T-cell (primary cell): ENCODE measurements around the gene RNASE13. TPM values are rescaled to one million over a fixed set of nuclear protein-coding genes. Genes with fewer than 3 reads are reported as not detected.

ENCODE experiments used
- ATAC-seq, 4 experiments: fragments of 200-7000 bp in 3 of 4; fragments of 150-1000 bp in 1 of 4; cut with Tn5 transposase; replicated peaks in 1 of 4; 1 replicate in 3 of 4; 2 replicates in 1 of 4; pipeline ENCODE4 v1.10.0; 2021; ENCODE audit warnings: moderate library complexity in 3 of 4, mild to moderate bottlenecking in 2 of 4, moderate number of reproducible peaks in 1 of 4
- CTCF ChIA-PET, 2 donors: fragments of 300-600 bp; sonication (Branson Sonifier 250); formaldehyde crosslinking; loops; one replicate each; lab custom pipeline; 2022; ENCODE audit warnings: antibody characterized with exemption in 2 of 2; lab: Charles Lee
- POLR2A ChIA-PET, 2 donors: fragments of 300-600 bp; sonication (Branson Sonifier 250); formaldehyde crosslinking; loops; one replicate each; lab custom pipeline; 2022; ENCODE audit warnings: antibody characterized with exemption in 2 of 2; lab: Charles Lee
- DNase-seq, 35 experiments: peaks; one replicate each; pipeline versions ENCODE4 v3.0.0 to v3.0.0-alpha.2; 2013 to 2023
- H3K27ac ChIP-seq: one replicate; pipeline ENCODE4 v1.5.1; 2013; ENCODE audit warnings: low read length
- H3K27me3 ChIP-seq, 2 experiments: replicated peaks in 1 of 2; 1 replicate in 1 of 2; 2 replicates in 1 of 2; pipeline versions ENCODE4 v1.6.1 to v1.7.0; 2013; ENCODE audit warnings: low read length in 1 of 2, mixed read lengths in 1 of 2; ENCODE audit not compliant: control insufficient read depth in 2 of 2, insufficient read depth in 2 of 2; ENCODE audit errors: extremely low read depth in 1 of 2
- H3K36me3 ChIP-seq, 2 donors: 1 replicate in 1 of 2; 2 replicates in 1 of 2; pipeline versions ENCODE4 v1.6.1 to v1.7.0; 2013; ENCODE audit warnings: low read length in 1 of 2; ENCODE audit not compliant: control insufficient read depth in 2 of 2, insufficient read depth in 1 of 2; ENCODE audit errors: extremely low read depth in 1 of 2
- H3K4me1 ChIP-seq, 2 experiments: 1 replicate in 1 of 2; 2 replicates in 1 of 2; pipeline versions ENCODE4 v1.6.1 to v1.7.0; 2013; ENCODE audit warnings: low read length in 2 of 2, mixed read lengths in 1 of 2; ENCODE audit not compliant: insufficient read depth in 2 of 2, control insufficient read depth in 1 of 2; ENCODE audit errors: extremely low read depth in 1 of 2
- H3K4me3 ChIP-seq, 2 donors: 1 replicate in 1 of 2; 2 replicates in 1 of 2; pipeline versions ENCODE4 v1.5.1 to v1.7.0; 2013; ENCODE audit warnings: mild to moderate bottlenecking in 2 of 2, low read length in 1 of 2, moderate library complexity in 1 of 2; ENCODE audit not compliant: control insufficient read depth in 1 of 2; ENCODE audit errors: extremely low read depth in 1 of 2
- H3K9me3 ChIP-seq: 2 replicates; pipeline ENCODE4 v1.7.0; 2013
- H3K27ac Mint-ChIP-seq, 2 donors: one replicate each; pipeline ENCODE4 v1.8.0; 2020 to 2021; ENCODE audit warnings: mild to moderate bottlenecking in 2 of 2, mixed read lengths in 2 of 2
- H3K27me3 Mint-ChIP-seq, 2 donors: one replicate each; pipeline ENCODE4 v1.8.0; 2021 to 2022; ENCODE audit warnings: mixed read lengths in 2 of 2
- H3K36me3 Mint-ChIP-seq: one replicate; pipeline ENCODE4 v1.8.0; 2021; ENCODE audit warnings: mixed read lengths
- H3K4me1 Mint-ChIP-seq, 3 donors: one replicate each; pipeline ENCODE4 v1.8.0; 2020 to 2022; ENCODE audit warnings: mixed read lengths in 3 of 3, mild to moderate bottlenecking in 1 of 3
- H3K4me3 Mint-ChIP-seq, 3 donors: one replicate each; pipeline ENCODE4 v1.8.0; 2020 to 2022; ENCODE audit warnings: mild to moderate bottlenecking in 3 of 3, mixed read lengths in 3 of 3, moderate library complexity in 3 of 3
- H3K9me3 Mint-ChIP-seq, 3 donors: one replicate each; pipeline ENCODE4 v1.8.0; 2020 to 2022; ENCODE audit warnings: mixed read lengths in 3 of 3
- WGBS: methylation state at CpG from one replicate; pipeline ENCODE4 v1.1.5; 2013; ENCODE audit warnings: missing lambda C conversion rate; ENCODE audit not compliant: insufficient coverage; 5-methylcytosine and 5-hydroxymethylcytosine counted together
- total RNA-seq, 35 experiments: library from RNA in 6 of 35; stranded (reverse) in 6 of 35; fragments of 120-200 nt in 1 of 35; gene quantifications; one replicate each; pipeline versions ENCODE4 v1.2.1 to v1.2.4 and lab custom pipeline; 2013 to 2026

The RNASE13 gene
- total RNA-seq, 5 donors from 2014 or later (not counting 1 experiment from before 2014, with no cell fraction given), result not detected

GRCh38 chr14:21001218-21001617 is 33.4 kb downstream of the RNASE13 start:
- Mint-ChIP-seq H3K27me3 (no peaks in the 10 kb centered on the region), H3K27ac (no peak overlapping the region), H3K4me1 (peaks cover 16 to 24% (median 18%) of the 10 kb centered on the region in 3 donors), H3K36me3 (peaks cover 9% of the 10 kb centered on the region), H3K9me3 (no peaks in the 10 kb centered on the region), H3K4me3 (no peak overlapping the region)
- Histone ChIP-seq H3K36me3 (peaks cover 5 to 11% of the 10 kb centered on the region in 2 donors), H3K9me3 (no peaks in the 10 kb centered on the region), H3K27me3 (no peaks in the 10 kb centered on the region), H3K27ac (no peak overlapping the region), H3K4me1 (peaks cover 0 to 8% of the 10 kb centered on the region in 2 experiments), H3K4me3 (no peak overlapping the region)
- 100% methylated on average over 1 of the region's 7 CpGs for WGBS
- ChIA-PET POLR2A (interaction anchor here in 1 of 2 donors (0.6 kb wide), 1 partner anchor 25 kb away, joined by 6 read pairs; no protein-coding TSS in a partner anchor), CTCF (interaction anchor here in 1 of 2 donors (0.9 kb wide), 1 partner anchor 14 kb away, joined by 4 read pairs; no protein-coding TSS in a partner anchor)
- ATAC-seq (no peak), DNase-seq (no peak)

- Mint-ChIP-seq H3K27me3 (no peaks in the 10 kb centered on the region), H3K27ac (no peak overlapping the region), H3K36me3 (peaks cover 25% of the 10 kb centered on the region), H3K4me3 (no peak overlapping the region), H3K9me3 (no peaks in the 10 kb centered on the region), H3K4me1 (peaks cover 18 to 34% (median 20%) of the 10 kb centered on the region in 3 donors)
- DNase-seq (no peak), ATAC-seq (no peak)
- ChIA-PET CTCF (interaction anchor here in 1 of 2 donors (1.3 kb wide), 1 partner anchor 15 kb away, joined by 5 read pairs; no protein-coding TSS in a partner anchor), POLR2A (no interaction called here)
- no peaks in the 10 kb centered on the region for H3K9me3 ChIP-seq
- H3K4me3 ChIP-seq, result no peak overlapping the region
- H3K27ac ChIP-seq, result no peak overlapping the region
- WGBS, result 81% methylated on average over 4 of the region's 4 CpGs
- no peaks in the 10 kb centered on the region for H3K27me3 ChIP-seq
- peaks cover 5 to 27% of the 10 kb centered on the region in 2 donors for H3K36me3 ChIP-seq
- H3K4me1 ChIP-seq, result peaks cover 0 to 8% of the 10 kb centered on the region in 2 experiments
Measured at GRCh38 chr14:20999591-20999990, 35.0 kb downstream of the RNASE13 start.

GRCh38 chr14:20998674-20999366 is 35.8 kb downstream of the RNASE13 start, which contains the start of gene SLC39A2:
Gene SLC39A2, plus strand, starts transcription at chr14:20999293. Its CDS starts 154 bp downstream, at chr14:20999447.
- Histone ChIP-seq H3K4me3 (no peak within 1 kb of the TSS), H3K4me1 (peaks cover 0 to 8% of the 10 kb centered on the region in 2 experiments), H3K36me3 (peaks cover 5 to 35% of the 10 kb centered on the region in 2 donors), H3K27me3 (no peaks in the 10 kb centered on the region), H3K9me3 (no peaks in the 10 kb centered on the region), H3K27ac (no peak within 1 kb of the TSS)
- Mint-ChIP-seq H3K27me3 (no peaks in the 10 kb centered on the region), H3K9me3 (no peaks in the 10 kb centered on the region), H3K27ac (no peak within 1 kb of the TSS), H3K36me3 (peaks cover 31% of the 10 kb centered on the region), H3K4me3 (no peak within 1 kb of the TSS), H3K4me1 (peaks cover 19 to 37% (median 20%) of the 10 kb centered on the region in 3 donors)
- 74% methylated on average over 3 of the region's 6 CpGs for WGBS
- DNase-seq, result no peak
- ATAC-seq, result no peak
- CTCF ChIA-PET, result interaction anchor here (0.5 to 1.3 kb wide), 4 partner anchors 16 to 68 kb away, joined by 3 to 5 read pairs (median 3); no protein-coding TSS in a partner anchor
- POLR2A ChIA-PET, result interaction anchor here in 1 of 2 donors (0.7 kb wide), 1 partner anchor 34 kb away, joined by 3 read pairs; no protein-coding TSS in a partner anchor

GRCh38 chr14:20998139-20998538 is 36.5 kb downstream of the RNASE13 start:
- Mint-ChIP-seq H3K27ac (no peak overlapping the region), H3K4me1 (peaks cover 20 to 39% (median 20%) of the 10 kb centered on the region in 3 donors), H3K36me3 (peaks cover 35% of the 10 kb centered on the region), H3K27me3 (no peaks in the 10 kb centered on the region), H3K9me3 (no peaks in the 10 kb centered on the region), H3K4me3 (no peak overlapping the region)
- Histone ChIP-seq H3K27ac (no peak overlapping the region), H3K4me3 (no peak overlapping the region), H3K36me3 (peaks cover 5 to 42% of the 10 kb centered on the region in 2 donors), H3K4me1 (peaks cover 0 to 8% of the 10 kb centered on the region in 2 experiments), H3K9me3 (no peaks in the 10 kb centered on the region), H3K27me3 (no peaks in the 10 kb centered on the region)
- ChIA-PET POLR2A (interaction anchor here in 1 of 2 donors (0.7 kb wide), 1 partner anchor 34 kb away, joined by 3 read pairs; no protein-coding TSS in a partner anchor), CTCF (interaction anchor here (0.5 to 1.3 kb wide), 4 partner anchors 15 to 69 kb away, joined by 3 read pairs; no protein-coding TSS in a partner anchor)
- DNase-seq, result no peak
- WGBS, result 100% methylated on average over 2 of the region's 3 CpGs
- ATAC-seq, result no peak

GRCh38 chr14:20997564-20997963 is 37.0 kb downstream of the RNASE13 start:
- H3K36me3 ChIP-seq, result peaks cover 5 to 47% of the 10 kb centered on the region in 2 donors
- DNase-seq (no peak), ATAC-seq (peak in 1 of 4 experiments; percentile 51)
- H3K9me3 Mint-ChIP-seq, result no peaks in the 10 kb centered on the region
- H3K4me1 ChIP-seq, result peaks cover 0 to 8% of the 10 kb centered on the region in 2 experiments
- H3K4me3 ChIP-seq, result no peak overlapping the region
- peak overlapping the region in 1 of 3 donors; percentile 3 for H3K4me3 Mint-ChIP-seq
- H3K9me3 ChIP-seq, result no peaks in the 10 kb centered on the region
- peak overlapping the region; percentile 20 to 59 for H3K27ac Mint-ChIP-seq
- ChIA-PET POLR2A (interaction anchor here (0.5 to 0.7 kb wide), 3 partner anchors 16 to 676 kb away, joined by 3 read pairs; no protein-coding TSS in a partner anchor), CTCF (interaction anchor here (0.6 to 1.5 kb wide), 6 partner anchors 7 to 26 kb away, joined by 3 to 8 read pairs (median 3); no protein-coding TSS in a partner anchor)
- 13% methylated on average over 3 of the region's 6 CpGs for WGBS
- H3K27me3 ChIP-seq, result no peaks in the 10 kb centered on the region
- H3K27me3 Mint-ChIP-seq, result no peaks in the 10 kb centered on the region
- H3K36me3 Mint-ChIP-seq, result peaks cover 38% of the 10 kb centered on the region
- H3K27ac ChIP-seq, result no peak overlapping the region
- H3K4me1 Mint-ChIP-seq, result peaks cover 20 to 39% (median 20%) of the 10 kb centered on the region in 3 donors

GRCh38 chr14:20997115-20997514 is 37.5 kb downstream of the RNASE13 start:
- ChIA-PET POLR2A (interaction anchor here (0.5 to 0.7 kb wide), 3 partner anchors 16 to 676 kb away, joined by 3 read pairs; no protein-coding TSS in a partner anchor), CTCF (interaction anchor here (0.6 to 1.5 kb wide), 3 partner anchors 8 to 26 kb away, joined by 3 to 8 read pairs (median 4); no protein-coding TSS in a partner anchor)
- no peak for ATAC-seq
- DNase-seq, result no peak
- WGBS, result no CpG with 5 or more reads among the region's 4 CpGs
- Histone ChIP-seq H3K27me3 (no peaks in the 10 kb centered on the region), H3K27ac (no peak overlapping the region), H3K9me3 (no peaks in the 10 kb centered on the region), H3K4me3 (no peak overlapping the region), H3K4me1 (peaks cover 0 to 8% of the 10 kb centered on the region in 2 experiments), H3K36me3 (peaks cover 5 to 52% of the 10 kb centered on the region in 2 donors)
- Mint-ChIP-seq H3K36me3 (peaks cover 39% of the 10 kb centered on the region), H3K27ac (peak overlapping the region; percentile 20 to 59), H3K4me3 (peak overlapping the region in 1 of 3 donors; percentile 3), H3K4me1 (peaks cover 20 to 41% (median 21%) of the 10 kb centered on the region in 3 donors), H3K27me3 (no peaks in the 10 kb centered on the region), H3K9me3 (no peaks in the 10 kb centered on the region)
